Stimulated activated CD4-positive, alpha-beta T cell treated with anti-CD3 and anti-CD28 coated beads, TNF-alpha, amount 100 ng/mL, for 24 hours (primary cell): Measurements from ENCODE around the gene PAM16.

Experiments used
- DNase-seq, 3 experiments: peaks; one replicate each; pipeline ENCODE4 v3.0.0-alpha.2; 2020; ENCODE audit warnings: low read depth in 3 of 3

The PAM16 gene

GRCh38 chr16:4298761-4299522 lies 52.2 kb downstream of the PAM16 start:
- DNase-seq = no peak

- DNase-seq = no peak
These were observed 53.6 kb downstream of the PAM16 start for GRCh38 chr16:4297480-4297879.

GRCh38 chr16:4295581-4295980 lies 55.5 kb downstream of the PAM16 start:
- DNase-seq = no peak

GRCh38 chr16:4293822-4294457 lies 57.2 kb downstream of the PAM16 start:
- DNase-seq = no peak

GRCh38 chr16:4293181-4293716 lies 57.9 kb downstream of the PAM16 start:
- no peak for DNase-seq

GRCh38 chr16:4291699-4292098 lies 59.4 kb downstream of the PAM16 start:
- no peak for DNase-seq
